ENCODE results near the gene HDAC9.

Gene HDAC9

GRCh38 chr7:18948521-18948920 lies 453.0 kb downstream of the HDAC9 start:
- Histone ChIP-seq H3K9me2 (replicated peaks; ENCODE audit: control insufficient read depth, low read length) (no peaks in the 10 kb centered on the region), H3K4me1 (ENCODE audit: control insufficient read depth, low read length) (no peaks in the 10 kb centered on the region), H4K20me1 (ENCODE audit: control insufficient read depth, insufficient read depth, low read depth, low read length) (no peaks in the 10 kb centered on the region), H3K27ac (ENCODE audit: low read depth, low read length) (no peak overlapping the region), H3K27me3 (ENCODE audit: control insufficient read depth, low read length) (no peaks in the 10 kb centered on the region), H3K4me2 (ENCODE audit: low read length) (no peak overlapping the region), H3K36me3 (ENCODE audit: control insufficient read depth, low read length) (no peaks in the 10 kb centered on the region), H3F3A (ENCODE audit: control insufficient read depth, insufficient read depth) (no peaks in the 10 kb centered on the region), H3K9me3 (ENCODE audit: control insufficient read depth, insufficient read depth, low read length) (no peaks in the 10 kb centered on the region), H3K79me2 (ENCODE audit: control insufficient read depth, low read length) (no peaks in the 10 kb centered on the region), H3K4me3 (ENCODE audit: low read length) (no peak overlapping the region)
- no peak for TF ChIP-seq EZH2phosphoT487 (IDR thresholded peaks at IDR 0.05; ENCODE audit: borderline replicate concordance, low read length)

GRCh38 chr7:18952846-18953245 lies 457.3 kb downstream of the HDAC9 start:
- H4K20me1 ChIP-seq (ENCODE audit: control insufficient read depth, insufficient read depth, low read depth, low read length): no peaks in the 10 kb centered on the region
- no peaks in the 10 kb centered on the region for H3F3A ChIP-seq (ENCODE audit: control insufficient read depth, insufficient read depth)
- no peaks in the 10 kb centered on the region for H3K36me3 ChIP-seq (ENCODE audit: control insufficient read depth, low read length)
- H3K27me3 ChIP-seq (ENCODE audit: control insufficient read depth, low read length): no peaks in the 10 kb centered on the region
- no peaks in the 10 kb centered on the region for H3K9me2 ChIP-seq (replicated peaks; ENCODE audit: control insufficient read depth, low read length)
- no peaks in the 10 kb centered on the region for H3K79me2 ChIP-seq (ENCODE audit: control insufficient read depth, low read length)
- no peak overlapping the region for H3K4me2 ChIP-seq (ENCODE audit: low read length)
- H3K4me1 ChIP-seq (ENCODE audit: control insufficient read depth, low read length): no peaks in the 10 kb centered on the region
- H3K27ac ChIP-seq (ENCODE audit: low read depth, low read length): no peak overlapping the region
- no peaks in the 10 kb centered on the region for H3K9me3 ChIP-seq (ENCODE audit: control insufficient read depth, insufficient read depth, low read length)
- TF ChIP-seq EZH2phosphoT487 (IDR thresholded peaks at IDR 0.05; ENCODE audit: borderline replicate concordance, low read length) (no peak), CTCF (IDR thresholded peaks at IDR 0.05; ENCODE audit: low read depth, low read length, poor library complexity, severe bottlenecking) (no peak)
- H3K4me3 ChIP-seq (ENCODE audit: low read length): no peak overlapping the region

GRCh38 chr7:18958627-18959026 lies 463.1 kb downstream of the HDAC9 start:
- H3K4me3 ChIP-seq (ENCODE audit: low read length): no peak overlapping the region
- no peaks in the 10 kb centered on the region for H3K79me2 ChIP-seq (ENCODE audit: control insufficient read depth, low read length)
- H3K9me2 ChIP-seq (replicated peaks; ENCODE audit: control insufficient read depth, low read length): no peaks in the 10 kb centered on the region
- H3K27me3 ChIP-seq (ENCODE audit: control insufficient read depth, low read length): no peaks in the 10 kb centered on the region
- no peaks in the 10 kb centered on the region for H3F3A ChIP-seq (ENCODE audit: control insufficient read depth, insufficient read depth)
- no peaks in the 10 kb centered on the region for H3K4me1 ChIP-seq (ENCODE audit: control insufficient read depth, low read length)
- no peaks in the 10 kb centered on the region for H3K9me3 ChIP-seq (ENCODE audit: control insufficient read depth, insufficient read depth, low read length)
- H4K20me1 ChIP-seq (ENCODE audit: control insufficient read depth, insufficient read depth, low read depth, low read length): no peaks in the 10 kb centered on the region
- H3K4me2 ChIP-seq (ENCODE audit: low read length): no peak overlapping the region
- TF ChIP-seq EZH2phosphoT487 (IDR thresholded peaks at IDR 0.05; ENCODE audit: borderline replicate concordance, low read length) (no peak), CTCF (IDR thresholded peaks at IDR 0.05; ENCODE audit: low read depth, low read length, poor library complexity, severe bottlenecking) (no peak)
- no peak overlapping the region for H3K27ac ChIP-seq (ENCODE audit: low read depth, low read length)
- no peaks in the 10 kb centered on the region for H3K36me3 ChIP-seq (ENCODE audit: control insufficient read depth, low read length)

- H3K4me3 ChIP-seq (ENCODE audit: low read length): no peak overlapping the region
- H3K4me1 ChIP-seq (ENCODE audit: control insufficient read depth, low read length): no peaks in the 10 kb centered on the region
- no peaks in the 10 kb centered on the region for H3F3A ChIP-seq (ENCODE audit: control insufficient read depth, insufficient read depth)
- H3K36me3 ChIP-seq (ENCODE audit: control insufficient read depth, low read length): no peaks in the 10 kb centered on the region
- no peaks in the 10 kb centered on the region for H3K79me2 ChIP-seq (ENCODE audit: control insufficient read depth, low read length)
- no peaks in the 10 kb centered on the region for H3K9me2 ChIP-seq (replicated peaks; ENCODE audit: control insufficient read depth, low read length)
- no peaks in the 10 kb centered on the region for H3K9me3 ChIP-seq (ENCODE audit: control insufficient read depth, insufficient read depth, low read length)
- TF ChIP-seq CTCF (IDR thresholded peaks at IDR 0.05; ENCODE audit: low read depth, low read length, poor library complexity, severe bottlenecking): no peak
- no peak for TF ChIP-seq EZH2phosphoT487 (IDR thresholded peaks at IDR 0.05; ENCODE audit: borderline replicate concordance, low read length)
- no peak overlapping the region for H3K4me2 ChIP-seq (ENCODE audit: low read length)
- H4K20me1 ChIP-seq (ENCODE audit: control insufficient read depth, insufficient read depth, low read depth, low read length): no peaks in the 10 kb centered on the region
- no peak overlapping the region for H3K27ac ChIP-seq (ENCODE audit: low read depth, low read length)
- H3K27me3 ChIP-seq (ENCODE audit: control insufficient read depth, low read length): no peaks in the 10 kb centered on the region
Observed at GRCh38 chr7:18960725-18961124, 465.2 kb downstream of the HDAC9 start.

Data from DOHH2 (cell line).